Caco-2 (cell line): ENCODE results near the gene APRT. TPM values are rescaled to one million over a fixed set of nuclear protein-coding genes. Genes with fewer than 3 reads are reported as not detected.
"Not testable (repeated sequence)": the region's sequence is repeated elsewhere in the genome, so short reads cannot be mapped to it uniquely, and the experiment has no call there.

Source experiments
- BruUV-seq: library from RNA; stranded (reverse); fragments of 400-500 nt; replicated peaks from 2 replicates; lab custom pipeline; 2021; lab: Mats Ljungman, UMichigan
- CTCF ChIA-PET: fragments of 300-600 bp; sonication (Branson Sonifier 250); formaldehyde crosslinking; loops from one replicate; lab custom pipeline; 2022; ENCODE audit warnings: antibody characterized with exemption; lab: Charles Lee
- POLR2A ChIA-PET: fragments of 300-600 bp; sonication (Branson Sonifier 250); formaldehyde crosslinking; loops from one replicate; lab custom pipeline; 2022; ENCODE audit warnings: antibody characterized with exemption; lab: Charles Lee
- DNase-seq, 2 experiments: peaks; one replicate each; pipeline versions ENCODE4 v3.0.0 to v3.0.0-alpha.2; 2020 to 2022
- H3K27me3 ChIP-seq: replicated peaks from 2 replicates; pipeline ENCODE4 v1.6.0; 2011; ENCODE audit warnings: low read length; ENCODE audit not compliant: control insufficient read depth, insufficient read depth
- H3K36me3 ChIP-seq: 2 replicates; pipeline ENCODE4 v1.5.1; 2011; ENCODE audit warnings: low read length; ENCODE audit not compliant: control insufficient read depth, insufficient read depth
- H3K4me1 ChIP-seq: fragments of 250-450 bp; sonication (Bioruptor Pico); 2 replicates; pipeline ENCODE4 v1.5.1; 2020; ENCODE audit warnings: mild to moderate bottlenecking
- H3K4me3 ChIP-seq: 2 replicates; pipeline ENCODE4 v1.5.1; 2011; ENCODE audit warnings: low read depth, mild to moderate bottlenecking, control low read depth, low read length
- H3K9me3 ChIP-seq: fragments of 250-450 bp; sonication (Bioruptor Pico); 2 replicates; pipeline ENCODE4 v1.5.1; 2020; ENCODE audit warnings: mild to moderate bottlenecking, moderate library complexity
- H3K27ac Mint-ChIP-seq: one replicate; pipeline ENCODE4 v1.8.0; 2022; ENCODE audit warnings: mixed read lengths; ENCODE audit not compliant: unreplicated experiment
- H3K27me3 Mint-ChIP-seq: one replicate; pipeline ENCODE4 v1.8.0; 2022; ENCODE audit warnings: mixed read lengths; ENCODE audit not compliant: insufficient read depth, unreplicated experiment
- H3K36me3 Mint-ChIP-seq: one replicate; pipeline ENCODE4 v1.8.0; 2022; ENCODE audit warnings: mild to moderate bottlenecking, mixed read lengths; ENCODE audit not compliant: insufficient read depth, unreplicated experiment
- H3K4me1 Mint-ChIP-seq: one replicate; pipeline ENCODE4 v1.8.0; 2022; ENCODE audit warnings: low read depth, mixed read lengths; ENCODE audit not compliant: unreplicated experiment
- H3K4me3 Mint-ChIP-seq: one replicate; pipeline ENCODE4 v1.8.0; 2022; ENCODE audit warnings: mild to moderate bottlenecking, moderate library complexity, mixed read lengths; ENCODE audit not compliant: unreplicated experiment
- H3K9me3 Mint-ChIP-seq: one replicate; pipeline ENCODE4 v1.8.0; 2022; ENCODE audit warnings: mixed read lengths; ENCODE audit not compliant: unreplicated experiment
- CTCF ChIP-seq, 2 experiments: fragments of 200-600 bp in 1 of 2; IDR thresholded peaks; 1 replicate in 1 of 2; 2 replicates in 1 of 2; pipeline versions ENCODE4 v1.5.1 to v1.8.0; 2011 to 2022; ENCODE audit warnings: antibody characterized with exemption in 1 of 2, control low read depth in 1 of 2, inconsistent platforms in 1 of 2, low read depth in 1 of 2, low read length in 1 of 2, mild to moderate bottlenecking in 1 of 2, moderate library complexity in 1 of 2; ENCODE audit not compliant: insufficient read depth in 1 of 2, severe bottlenecking in 1 of 2, unreplicated experiment in 1 of 2
- intact Hi-C: fragments of 100-400 bp; cut with micrococcal nuclease; formaldehyde crosslinking; loops from one replicate; pipeline ENCODE4 v1.10.0; 2022; ENCODE audit not compliant: unreplicated experiment
- total RNA-seq: library from RNA; stranded (reverse); gene quantifications from 2 replicates; pipeline ENCODE4 v1.2.3, GENCODE V29; 2022

Gene APRT
- total RNA-seq, 1 experiment from 2014 or later: 251 TPM

- no peaks in the 10 kb centered on the region for H3K9me3 ChIP-seq
- no peaks in the 10 kb centered on the region; the same call in none of the 2 replicates for H3K36me3 ChIP-seq
- Mint-ChIP-seq H3K9me3 (no peaks in the 10 kb centered on the region), H3K4me3 (no peak overlapping the region), H3K27ac (no peak overlapping the region), H3K4me1 (no peaks in the 10 kb centered on the region), H3K36me3 (peaks cover 17% of the 10 kb centered on the region), H3K27me3 (no peaks in the 10 kb centered on the region)
- no peaks in the 10 kb centered on the region for H3K27me3 ChIP-seq
- intact Hi-C loops: no loop called here
- ChIA-PET POLR2A (no interaction called here), CTCF (no interaction called here)
- H3K4me1 ChIP-seq: no peaks in the 10 kb centered on the region
- DNase-seq: no peak
- no peak overlapping the region for H3K4me3 ChIP-seq
- TF ChIP-seq CTCF (IDR thresholded peaks at IDR 0.05; ENCODE audit: insufficient read depth in 1 of 2, low read depth in 1 of 2, low read length in 1 of 2, severe bottlenecking in 1 of 2, unreplicated experiment in 1 of 2): no peak
- BruUV-seq: no TSS peak
These were observed 13.4 kb upstream of the APRT start for GRCh38 chr16:88825146-88825545.

DNA sequence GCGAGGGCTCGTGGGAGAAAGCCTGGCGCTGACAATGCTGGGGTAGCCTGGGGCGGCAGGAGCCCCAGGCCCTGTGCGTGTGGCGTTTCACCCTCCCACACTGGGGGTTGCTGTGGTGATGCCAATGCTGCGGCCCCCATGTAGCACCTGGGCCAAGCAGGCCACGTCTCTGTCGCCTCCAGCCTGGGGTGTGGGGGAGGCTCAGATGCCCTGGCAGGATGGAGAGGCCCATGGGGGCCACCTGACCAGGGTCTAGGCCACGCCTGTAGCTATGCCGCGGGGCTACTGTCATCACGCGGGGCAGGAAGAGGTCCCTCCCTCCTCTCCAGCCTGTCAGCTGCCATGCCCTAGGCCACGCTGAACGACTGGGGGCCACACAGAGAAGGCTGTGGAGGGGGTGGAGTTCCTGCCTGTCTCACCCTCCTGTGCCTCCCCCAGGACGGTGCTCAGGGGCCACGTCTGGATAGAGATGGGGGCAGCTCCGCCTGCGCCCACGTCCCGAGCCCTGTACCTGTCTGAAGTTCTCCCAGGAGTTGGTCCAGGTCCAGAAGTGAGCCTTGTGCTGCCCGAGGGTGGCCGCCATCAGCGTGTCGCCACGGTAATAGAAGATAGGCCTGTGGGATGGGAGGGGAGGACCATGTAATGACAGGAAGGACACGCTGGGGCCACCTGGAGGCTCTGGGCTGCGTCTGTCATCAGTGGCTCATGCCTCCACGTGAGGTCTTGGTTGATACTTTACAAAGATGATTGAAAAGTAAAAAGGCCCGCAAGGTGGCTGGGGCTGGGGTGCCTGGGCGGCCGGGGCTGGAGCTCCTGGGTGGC, 12.7 kb upstream of the APRT start:
- no peak overlapping the region for H3K4me3 ChIP-seq
- no peak overlapping the region for H3K4me3 Mint-ChIP-seq
- intact Hi-C loops: no loop called here
- CTCF ChIA-PET: interaction anchor here (0.6 kb wide), 1 partner anchor 12 kb away, joined by 3 read pairs; no protein-coding TSS in a partner anchor
- H3K9me3 Mint-ChIP-seq: no peaks in the 10 kb centered on the region
- no peaks in the 10 kb centered on the region for H3K9me3 ChIP-seq
- no peaks in the 10 kb centered on the region; the same call in none of the 2 replicates for H3K36me3 ChIP-seq
- POLR2A ChIA-PET: no interaction called here
- no peaks in the 10 kb centered on the region for H3K27me3 ChIP-seq
- no peaks in the 10 kb centered on the region for H3K27me3 Mint-ChIP-seq
- DNase-seq: no peak
- no peaks in the 10 kb centered on the region for H3K4me1 Mint-ChIP-seq
- H3K4me1 ChIP-seq: no peaks in the 10 kb centered on the region
- BruUV-seq: no TSS peak
- H3K36me3 Mint-ChIP-seq: peaks cover 17% of the 10 kb centered on the region
- no peak for TF ChIP-seq CTCF (IDR thresholded peaks at IDR 0.05; ENCODE audit: insufficient read depth in 1 of 2, low read depth in 1 of 2, low read length in 1 of 2, severe bottlenecking in 1 of 2, unreplicated experiment in 1 of 2)
- H3K27ac Mint-ChIP-seq: no peak overlapping the region

- POLR2A ChIA-PET, CTCF ChIA-PET, H3K27me3 Mint-ChIP-seq, H3K9me3 Mint-ChIP-seq, H3K36me3 ChIP-seq, H3K27me3 ChIP-seq, H3K27ac Mint-ChIP-seq, H3K4me1 ChIP-seq, H3K4me1 Mint-ChIP-seq, H3K4me3 ChIP-seq, BruUV-seq, intact Hi-C loops, H3K4me3 Mint-ChIP-seq, DNase-seq, H3K9me3 ChIP-seq: not testable (repeated sequence)
- peaks cover 12% of the 10 kb centered on the region for H3K36me3 Mint-ChIP-seq
These were observed 11.9 kb upstream of the APRT start for GRCh38 chr16:88823646-88824045.
